GM12878 (cell line): ENCODE results near the gene ALG8. TPM values are rescaled to one million over a fixed set of nuclear protein-coding genes. Genes with fewer than 3 reads are reported as not detected.

Source experiments
- ATAC-seq: fragments of 200-7000 bp; cut with Tn5 transposase; 3 replicates; pipeline ENCODE4 v1.9.1; 2020; ENCODE audit warnings: mild to moderate bottlenecking, moderate library complexity
- BruUV-seq: library from RNA; stranded (reverse); fragments of 400-500 nt; replicated peaks from 2 replicates; lab custom pipeline; 2021; lab: Mats Ljungman, UMichigan
- CTCF ChIA-PET: fragments of 300-600 bp; sonication (Branson Sonifier 250); formaldehyde crosslinking; extraction: SDS; loops from one replicate; lab custom pipeline; 2021; ENCODE audit warnings: inconsistent platforms; lab: Yijun Ruan, JAX
- POLR2A ChIA-PET: fragments of 350-600 bp; formaldehyde crosslinking; extraction: SDS; loops from one replicate; lab custom pipeline; 2021; ENCODE audit warnings: inconsistent platforms; lab: Charles Lee
- RAD21 ChIA-PET: fragments of 300-600 bp; sonication (Branson Sonifier 250); formaldehyde crosslinking; loops from one replicate; lab custom pipeline; 2023; ENCODE audit warnings: antibody characterized with exemption; ENCODE audit not compliant: unreplicated experiment; lab: Charles Lee
- SMC1A ChIA-PET: fragments of 300-600 bp; sonication (Branson Sonifier 250); formaldehyde crosslinking; loops from one replicate; lab custom pipeline; 2023; ENCODE audit not compliant: unreplicated experiment, uncharacterized antibody; lab: Charles Lee
- DNase-seq: peaks from one replicate; pipeline ENCODE4 v3.0.0-alpha.2; 2011; ENCODE audit warnings: low read depth, low spot score
- FAIRE-seq: peaks from 3 replicates; lab custom pipeline; 2011; peaks lifted over from hg19 to GRCh38; lab: Jason Lieb, UNC
- H2AFZ ChIP-seq: 2 replicates; pipeline ENCODE4 v1.6.0; 2011; ENCODE audit warnings: low read depth, low read length, control low read depth; ENCODE audit not compliant: control insufficient read depth
- H3K27ac ChIP-seq: 2 replicates; pipeline ENCODE4 v1.5.1; 2011; ENCODE audit warnings: control low read depth; ENCODE audit not compliant: control insufficient read depth, insufficient read depth
- H3K27me3 ChIP-seq, 2 experiments: replicated peaks in 1 of 2; 2 replicates each; pipeline versions ENCODE4 v1.6.0 to v1.6.1; 2011; ENCODE audit warnings: low read length in 1 of 2; ENCODE audit not compliant: control insufficient read depth in 2 of 2, insufficient read depth in 2 of 2
- H3K36me3 ChIP-seq, 2 experiments: 2 replicates each; pipeline ENCODE4 v1.5.1; 2011; ENCODE audit warnings: low read length in 1 of 2; ENCODE audit not compliant: control insufficient read depth in 2 of 2, insufficient read depth in 2 of 2
- H3K4me1 ChIP-seq: 2 replicates; pipeline ENCODE4 v1.6.1; 2011; ENCODE audit warnings: mild to moderate bottlenecking, low read length, moderate library complexity, mixed read lengths; ENCODE audit not compliant: control insufficient read depth, insufficient read depth
- H3K4me2 ChIP-seq: 2 replicates; pipeline ENCODE4 v1.6.0; 2011; ENCODE audit warnings: control low read depth; ENCODE audit not compliant: control insufficient read depth, insufficient read depth
- H3K4me3 ChIP-seq: fragments of 200-600 bp; sonication (generic); 2 replicates; pipeline ENCODE4 v1.5.1; 2016
- H3K79me2 ChIP-seq: 2 replicates; pipeline ENCODE4 v1.6.0; 2011; ENCODE audit warnings: low read length; ENCODE audit not compliant: control insufficient read depth, insufficient read depth
- H3K9ac ChIP-seq: 2 replicates; pipeline ENCODE4 v1.8.0; 2011; ENCODE audit warnings: low read length, control low read depth, mixed read lengths; ENCODE audit not compliant: control insufficient read depth, insufficient read depth
- H3K9me3 ChIP-seq: replicated peaks from 3 replicates; pipeline ENCODE4 v1.5.1; 2011; ENCODE audit warnings: mild to moderate bottlenecking, low read length; ENCODE audit not compliant: control insufficient read depth, insufficient read depth
- H4K20me1 ChIP-seq: 2 replicates; pipeline ENCODE4 v1.6.0; 2011; ENCODE audit not compliant: control insufficient read depth, insufficient read depth
- ATF7 ChIP-seq: fragments of 450-650 bp; IDR thresholded peaks from 2 replicates; pipeline ENCODE4 v1.6.1; 2016; ENCODE audit warnings: low read depth, mild to moderate bottlenecking
- CHD1 ChIP-seq: IDR thresholded peaks from 2 replicates; pipeline ENCODE4 v1.6.1; 2012; ENCODE audit warnings: low read depth, low read length, improper control_type of control experiment
- CHD4 ChIP-seq: fragments of 200-600 bp; sonication (generic); IDR thresholded peaks from 2 replicates; pipeline ENCODE4 v1.6.1; 2016; ENCODE audit warnings: mild to moderate bottlenecking
- CREM ChIP-seq: IDR thresholded peaks from 2 replicates; pipeline ENCODE4 v1.6.1; 2014; ENCODE audit warnings: antibody characterized with exemption, low read depth
- CUX1 ChIP-seq: IDR thresholded peaks from 2 replicates; pipeline ENCODE4 v1.6.1; 2012; ENCODE audit warnings: improper control_type of control experiment, low read depth, low read length; ENCODE audit not compliant: insufficient replicate concordance
- EZH2 ChIP-seq: IDR thresholded peaks from 2 replicates; pipeline ENCODE4 v1.6.1; 2012; ENCODE audit warnings: low read depth, mild to moderate bottlenecking, control low read depth, inconsistent platforms, low read length, borderline replicate concordance; ENCODE audit not compliant: control insufficient read depth
- FOS ChIP-seq: IDR thresholded peaks from 3 replicates; pipeline ENCODE4 v1.6.1; 2011; ENCODE audit warnings: borderline replicate concordance; ENCODE audit not compliant: insufficient read length; ENCODE audit errors: extremely low read depth
- FOXM1 ChIP-seq: IDR thresholded peaks from 2 replicates; pipeline ENCODE4 v1.6.1; 2012; ENCODE audit warnings: low read depth, mild to moderate bottlenecking, inconsistent platforms, low read length, moderate library complexity
- HCFC1 ChIP-seq: fragments of 150-350 bp; IDR thresholded peaks from 2 replicates; pipeline ENCODE4 v1.6.1; 2014; ENCODE audit warnings: low read length
- HDAC6 ChIP-seq: fragments of 200-600 bp; sonication (generic); IDR thresholded peaks from one replicate; pipeline ENCODE4 v1.8.0; 2017; ENCODE audit warnings: antibody characterized with exemption; ENCODE audit not compliant: unreplicated experiment
- HDGF ChIP-seq: fragments of 450-650 bp; IDR thresholded peaks from 2 replicates; pipeline ENCODE4 v1.6.1; 2016; ENCODE audit warnings: antibody characterized with exemption
- JUNB ChIP-seq: IDR thresholded peaks from 2 replicates; pipeline ENCODE4 v1.6.1; 2016; ENCODE audit warnings: antibody characterized with exemption, mild to moderate bottlenecking
- MTA2 ChIP-seq: fragments of 450-650 bp; IDR thresholded peaks from 2 replicates; pipeline ENCODE4 v1.6.1; 2016; ENCODE audit warnings: low read depth, mild to moderate bottlenecking, moderate library complexity
- NR2F1 ChIP-seq: fragments of 450-650 bp; conservative IDR thresholded peaks from 2 replicates; pipeline ENCODE4 v1.6.1; 2017; ENCODE audit warnings: mild to moderate bottlenecking
- PAX5 ChIP-seq: IDR thresholded peaks from 2 replicates; pipeline ENCODE4 v1.6.1; 2011; ENCODE audit warnings: low read depth, low read length, borderline replicate concordance
- PAX8 ChIP-seq: fragments of 450-650 bp; IDR thresholded peaks from 2 replicates; pipeline ENCODE4 v1.6.1; 2017; ENCODE audit warnings: mild to moderate bottlenecking, moderate library complexity
- REST ChIP-seq: IDR thresholded peaks from 2 replicates; pipeline ENCODE4 v1.6.1; 2012; ENCODE audit warnings: mild to moderate bottlenecking, low read depth, low read length
- TCF12 ChIP-seq: IDR thresholded peaks from 2 replicates; pipeline ENCODE4 v1.6.1; 2011; ENCODE audit warnings: low read depth, mild to moderate bottlenecking, low read length
- ZNF217 ChIP-seq: fragments of 450-650 bp; IDR thresholded peaks from 2 replicates; pipeline ENCODE4 v1.6.1; 2017; ENCODE audit warnings: antibody characterized with exemption, mild to moderate bottlenecking
- ZZZ3 ChIP-seq: IDR thresholded peaks from 2 replicates; pipeline ENCODE4 v1.6.1; 2011; ENCODE audit warnings: low read depth; ENCODE audit not compliant: control insufficient read depth, insufficient read length
- WGBS: methylation state at CpG from one replicate; pipeline ENCODE4 v1.1.6; 2016; ENCODE audit warnings: low lambda C conversion rate; ENCODE audit not compliant: insufficient replicate concordance, insufficient coverage; ENCODE audit errors: missing lambda C conversion rate; 5-methylcytosine and 5-hydroxymethylcytosine counted together
- in situ Hi-C: fragments of 300-500 bp; cut with MboI; formaldehyde crosslinking; loops from 9 replicates; pipeline ENCODE4 v1.14.3; 2018; ENCODE audit warnings: mixed read lengths
- intact Hi-C: fragments of 100-400 bp; cut with micrococcal nuclease; formaldehyde crosslinking; loops from one replicate; pipeline ENCODE4 v1.14.2; 2022; ENCODE audit not compliant: unreplicated experiment
- polyA plus RNA-seq, 11 experiments: library from polyadenylated mRNA; depleted of rRNA in 4 of 11; unstranded in 6 of 11; stranded (reverse) in 5 of 11; fragments of >200 nt; fragmentation: Nextera tagmentation in 4 of 11; fragmentation: Illumina TruSeq in 1 of 11; extraction: Ambion mirVana in 4 of 11; extraction: Trizol in 1 of 11; gene quantifications; 1 replicate in 1 of 11; 2 replicates in 10 of 11; pipeline versions ENCODE4 v1.2.1 to v1.2.3, GENCODE V29; 2011 to 2016; ENCODE audit warnings: inconsistent platforms in 2 of 11, missing spikeins in 2 of 11, low read depth in 1 of 11
- total RNA-seq, 4 experiments: library from RNA; depleted of rRNA in 3 of 4; stranded (reverse); fragments of >200 nt in 3 of 4; fragmentation: Illumina TruSeq in 1 of 4; extraction: Trizol in 1 of 4; gene quantifications; 2 replicates each; pipeline versions ENCODE4 v1.2.1 to v1.2.3, GENCODE V29; 2013 to 2021

Gene ALG8
- total and polyA plus RNA-seq, 10 of the 15 experiments (the other 5 are each of a cell fraction or from before 2014, with no cell fraction given): 45.7 to 105 (median 68.4) TPM

DNA sequence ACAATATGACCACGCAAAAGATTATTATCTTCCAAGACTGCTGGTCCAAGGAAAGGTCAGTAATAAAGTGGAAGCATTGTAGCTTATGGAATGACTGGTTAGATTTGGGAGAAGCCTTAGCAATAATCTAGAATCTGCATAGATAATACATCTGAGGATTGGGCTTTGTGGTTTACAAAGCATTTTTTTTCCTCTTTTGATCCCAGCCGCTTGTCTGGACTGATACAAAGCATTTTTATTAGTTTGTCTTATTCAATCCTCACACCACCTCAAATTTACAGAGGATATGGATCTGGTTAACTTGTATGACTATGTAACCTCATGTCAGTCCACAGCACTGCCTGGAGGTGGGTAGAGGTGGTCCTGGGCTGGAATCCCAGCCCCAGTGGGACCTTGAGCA, 76.8 kb downstream of the ALG8 start:
- H3K79me2 ChIP-seq: no peaks in the 10 kb centered on the region
- H3K4me2 ChIP-seq: no peak overlapping the region
- intact Hi-C loops: no loop called here
- no peak overlapping the region for H3K27ac ChIP-seq
- TF ChIP-seq CREM (no peak), PAX8 (no peak), TCF12 (no peak), ATF7 (no peak), CHD4 (no peak), HCFC1 (no peak), ZNF217 (no peak), JUNB (no peak), NR2F1 (no peak), FOS (no peak), CHD1 (no peak), HDGF (no peak), PAX5 (no peak), REST (no peak), MTA2 (no peak), ZZZ3 (no peak), EZH2 (no peak), HDAC6 (no peak), FOXM1 (no peak), CUX1 (no peak)
- H3K9ac ChIP-seq: no peak overlapping the region
- in situ Hi-C loops: no loop called here
- no peak for DNase-seq
- H2AFZ ChIP-seq: no peak overlapping the region
- no peak overlapping the region for H3K4me3 ChIP-seq
- H4K20me1 ChIP-seq: no peaks in the 10 kb centered on the region
- H3K36me3 ChIP-seq: no peaks in the 10 kb centered on the region; a peak in 1 of 4 replicates
- no TSS peak for BruUV-seq
- no peaks in the 10 kb centered on the region for H3K9me3 ChIP-seq
- no peak for FAIRE-seq
- H3K27me3 ChIP-seq: no peaks in the 10 kb centered on the region
- ChIA-PET CTCF (interaction anchor here (1.0 kb wide), 1 partner anchor 17 kb away, joined by 5 read pairs; no protein-coding TSS in a partner anchor), POLR2A (no interaction called here), SMC1A (no interaction called here), RAD21 (no interaction called here)
- H3K4me1 ChIP-seq: no peaks in the 10 kb centered on the region
- no peak for ATAC-seq
- 92% methylated on average over 2 of the region's 2 CpGs for whole genome bisulfite sequencing
